DND-41 (cell line): ENCODE measurements around the gene RPL41.
A peak's percentile ranks its signal among the peaks of the same experiment; 100 is the strongest.

ENCODE experiments used
- ATAC-seq: fragments of 200-7000 bp; cut with Tn5 transposase; 3 replicates; pipeline ENCODE4 v1.9.1; 2021; ENCODE audit warnings: low read depth; ENCODE audit not compliant: insufficient read depth
- DNase-seq: peaks from one replicate; pipeline ENCODE4 v3.0.0-alpha.2; 2020
- H2AFZ ChIP-seq: 2 replicates; pipeline ENCODE4 v1.6.0; 2012; ENCODE audit warnings: low read depth, low read length
- H3K27ac ChIP-seq: 2 replicates; pipeline ENCODE4 v1.5.1; 2012; ENCODE audit warnings: low read length, inconsistent platforms
- H3K27me3 ChIP-seq: fragments of 200-600 bp; sonication (generic); 2 replicates; pipeline ENCODE4 v1.6.0; 2012; ENCODE audit warnings: low read length, mild to moderate bottlenecking, inconsistent platforms; ENCODE audit not compliant: insufficient read depth, poor library complexity
- H3K36me3 ChIP-seq: 2 replicates; pipeline ENCODE4 v1.5.1; 2012; ENCODE audit warnings: low read length, inconsistent platforms; ENCODE audit not compliant: insufficient read depth
- H3K4me1 ChIP-seq: 2 replicates; pipeline ENCODE4 v1.5.1; 2012; ENCODE audit warnings: mild to moderate bottlenecking, low read length; ENCODE audit not compliant: insufficient read depth
- H3K4me2 ChIP-seq: 2 replicates; pipeline ENCODE4 v1.6.0; 2012; ENCODE audit warnings: mild to moderate bottlenecking, moderate library complexity, low read length, inconsistent platforms; ENCODE audit not compliant: insufficient read depth
- H3K4me3 ChIP-seq, 2 experiments: fragments of 200-600 bp in 1 of 2; shearing (Covaris generic) in 1 of 2; 2 replicates each; pipeline ENCODE4 v1.5.1; 2012 to 2016; ENCODE audit warnings: inconsistent platforms in 2 of 2, low read length in 2 of 2, mild to moderate bottlenecking in 2 of 2, low read depth in 1 of 2, moderate library complexity in 1 of 2
- H3K79me2 ChIP-seq: 2 replicates; pipeline ENCODE4 v1.6.0; 2012; ENCODE audit warnings: low read length, inconsistent platforms; ENCODE audit not compliant: insufficient read depth
- H3K9ac ChIP-seq: 2 replicates; pipeline ENCODE4 v1.6.0; 2012; ENCODE audit warnings: low read depth, mild to moderate bottlenecking, inconsistent platforms, low read length, moderate library complexity
- H3K9me3 ChIP-seq: 2 replicates; pipeline ENCODE4 v1.5.1; 2012; ENCODE audit warnings: low read length, moderate library complexity, mild to moderate bottlenecking, inconsistent platforms; ENCODE audit not compliant: insufficient read depth, severe bottlenecking
- H4K20me1 ChIP-seq: 2 replicates; pipeline ENCODE4 v1.6.0; 2012; ENCODE audit warnings: low read length; ENCODE audit not compliant: insufficient read depth
- EZH2 ChIP-seq: IDR thresholded peaks from 3 replicates; pipeline ENCODE4 v1.6.1; 2012; ENCODE audit warnings: borderline replicate concordance, low read depth, mild to moderate bottlenecking, moderate library complexity, low read length, inconsistent platforms; ENCODE audit not compliant: severe bottlenecking
- TF ChIP-seq, protein P1 (sequence below): IDR thresholded peaks from 2 replicates; pipeline ENCODE4 v1.5.1; 2012; ENCODE audit warnings: borderline replicate concordance, low read length, moderate library complexity, mild to moderate bottlenecking; ENCODE audit not compliant: poor library complexity, severe bottlenecking; ENCODE audit errors: extremely low read depth

RPL41 gene

GRCh38 chr12:56127888-56128669 lies 11.6 kb downstream of the RPL41 start, which contains the start of gene ESYT1:
Gene ESYT1, plus strand, starts transcription at chr12:56128267. Its CDS starts 53 bp downstream, at chr12:56128320.
- H3K4me1 ChIP-seq, result peaks cover 57% of the 10 kb centered on the region
- peaks cover 36% of the 10 kb centered on the region for H3K79me2 ChIP-seq
- peak; percentile 88 for ATAC-seq
- peak; percentile 100 for DNase-seq
- peak within 1 kb of the TSS; percentile 90 for H3K4me2 ChIP-seq
- H2AFZ ChIP-seq, result peak within 1 kb of the TSS; percentile 79
- H3K36me3 ChIP-seq, result peaks cover 34% of the 10 kb centered on the region
- peak within 1 kb of the TSS; percentile 79 for H3K27ac ChIP-seq
- peak within 1 kb of the TSS; percentile 66 for H3K9ac ChIP-seq
- peaks cover 6% of the 10 kb centered on the region for H3K9me3 ChIP-seq
- H3K27me3 ChIP-seq, result no peaks in the 10 kb centered on the region
- TF ChIP-seq, protein P1, sequence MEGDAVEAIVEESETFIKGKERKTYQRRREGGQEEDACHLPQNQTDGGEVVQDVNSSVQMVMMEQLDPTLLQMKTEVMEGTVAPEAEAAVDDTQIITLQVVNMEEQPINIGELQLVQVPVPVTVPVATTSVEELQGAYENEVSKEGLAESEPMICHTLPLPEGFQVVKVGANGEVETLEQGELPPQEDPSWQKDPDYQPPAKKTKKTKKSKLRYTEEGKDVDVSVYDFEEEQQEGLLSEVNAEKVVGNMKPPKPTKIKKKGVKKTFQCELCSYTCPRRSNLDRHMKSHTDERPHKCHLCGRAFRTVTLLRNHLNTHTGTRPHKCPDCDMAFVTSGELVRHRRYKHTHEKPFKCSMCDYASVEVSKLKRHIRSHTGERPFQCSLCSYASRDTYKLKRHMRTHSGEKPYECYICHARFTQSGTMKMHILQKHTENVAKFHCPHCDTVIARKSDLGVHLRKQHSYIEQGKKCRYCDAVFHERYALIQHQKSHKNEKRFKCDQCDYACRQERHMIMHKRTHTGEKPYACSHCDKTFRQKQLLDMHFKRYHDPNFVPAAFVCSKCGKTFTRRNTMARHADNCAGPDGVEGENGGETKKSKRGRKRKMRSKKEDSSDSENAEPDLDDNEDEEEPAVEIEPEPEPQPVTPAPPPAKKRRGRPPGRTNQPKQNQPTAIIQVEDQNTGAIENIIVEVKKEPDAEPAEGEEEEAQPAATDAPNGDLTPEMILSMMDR, result peak; percentile 2
- no peak for TF ChIP-seq EZH2
- peak within 1 kb of the TSS; percentile 40 to 74 for H3K4me3 ChIP-seq
- no peaks in the 10 kb centered on the region for H4K20me1 ChIP-seq

GRCh38 chr12:56128670-56129205 lies 12.3 kb downstream of the RPL41 start:
- no peaks in the 10 kb centered on the region for H4K20me1 ChIP-seq
- peaks cover 6% of the 10 kb centered on the region for H3K9me3 ChIP-seq
- no peak for DNase-seq
- H2AFZ ChIP-seq, result peak overlapping the region; percentile 79
- H3K9ac ChIP-seq, result peak overlapping the region; percentile 66
- H3K27ac ChIP-seq, result peak overlapping the region; percentile 79
- H3K36me3 ChIP-seq, result peaks cover 40% of the 10 kb centered on the region
- peaks cover 35% of the 10 kb centered on the region for H3K79me2 ChIP-seq
- H3K4me2 ChIP-seq, result peak overlapping the region; percentile 90
- H3K4me3 ChIP-seq, result peak overlapping the region; percentile 40 to 74
- peaks cover 57% of the 10 kb centered on the region for H3K4me1 ChIP-seq
- no peaks in the 10 kb centered on the region for H3K27me3 ChIP-seq
- peak; percentile 1; the same call in 2 of the 3 replicates for ATAC-seq
- TF ChIP-seq, protein P1, result no peak
- TF ChIP-seq EZH2, result no peak

GRCh38 chr12:56129206-56129941 lies 12.9 kb downstream of the RPL41 start:
- peak overlapping the region; percentile 79 for H2AFZ ChIP-seq
- H3K4me1 ChIP-seq, result peaks cover 57% of the 10 kb centered on the region
- peak overlapping the region; percentile 79 for H3K27ac ChIP-seq

More at GRCh38 chr12:56129206-56129941, 12.9 kb downstream of the RPL41 start:
- Histone ChIP-seq H4K20me1 (no peaks in the 10 kb centered on the region), H3K4me2 (peak overlapping the region; percentile 90), H3K36me3 (peaks cover 41% of the 10 kb centered on the region), H3K79me2 (peaks cover 28% of the 10 kb centered on the region), H3K9ac (peak overlapping the region; percentile 66), H3K4me3 (peak overlapping the region; percentile 40 to 74), H3K9me3 (peaks cover 6% of the 10 kb centered on the region), H3K27me3 (no peaks in the 10 kb centered on the region)
- TF ChIP-seq EZH2, result no peak
- TF ChIP-seq, protein P1, result no peak
- DNase-seq (peak; percentile 86), ATAC-seq (peak; percentile 54)
